Measurements from ENCODE around the gene MED7. TPM values are rescaled to one million over a fixed set of nuclear protein-coding genes. Genes with fewer than 3 reads are reported as not detected.

The MED7 gene
- total and polyA plus RNA-seq, 10 of the 15 experiments (the other 5 are each of a cell fraction or from before 2014, with no cell fraction given), result 9.3 to 47.7 (median 22.7) TPM

GRCh38 chr5:157113002-157113401 is 29.7 kb downstream of the MED7 start (continued):
- TF ChIP-seq RB1 (IDR thresholded peaks at IDR 0.05; ENCODE audit: borderline replicate concordance) (no peak), CEBPB (IDR thresholded peaks at IDR 0.05; ENCODE audit: borderline replicate concordance in 1 of 2, low read depth in 2 of 2, low read length in 2 of 2) (no peak), RELA (IDR thresholded peaks at IDR 0.05; ENCODE audit: borderline replicate concordance, partially characterized antibody) (no peak), USF1 (IDR thresholded peaks at IDR 0.05; ENCODE audit: borderline replicate concordance, extremely low read length, insufficient read depth, low read depth, low read length) (no peak)

- ATAC-seq (peak; percentile 79), DNase-seq (ENCODE audit: low read depth, low spot score) (peak; percentile 59), FAIRE-seq (peak; percentile 85)
- peak overlapping the region; percentile 73 for H2AFZ ChIP-seq (ENCODE audit: control insufficient read depth, low read depth, low read length)
- no peaks in the 10 kb centered on the region; the same call in none of the 2 replicates for H3K79me2 ChIP-seq (ENCODE audit: control insufficient read depth, insufficient read depth, low read length)
- H3K4me2 ChIP-seq (ENCODE audit: control insufficient read depth, insufficient read depth), result peak overlapping the region; percentile 70
- 0% methylated on average over 1 of the region's 1 CpG for WGBS (ENCODE audit: insufficient coverage, insufficient replicate concordance, low lambda C conversion rate, missing lambda C conversion rate)
- ChIA-PET POLR2A (interaction anchor here (1.1 kb wide), 1 partner anchor 181 kb away, joined by 3 read pairs; no protein-coding TSS in a partner anchor), SMC1A (ENCODE audit: uncharacterized antibody, unreplicated experiment) (interaction anchor here (0.7 to 3.2 kb wide), 5 partner anchors 10 to 176 kb away, joined by 3 to 22 read pairs (median 5); partner anchors contain the start of gene MED7), RAD21 (ENCODE audit: unreplicated experiment) (interaction anchor here (1.0 to 1.9 kb wide), 3 partner anchors 14 to 84 kb away, joined by 4 to 6 read pairs (median 4); no protein-coding TSS in a partner anchor), CTCF (interaction anchor here (0.6 to 2.7 kb wide), 7 partner anchors 16 to 197 kb away, joined by 3 to 13 read pairs (median 3); no protein-coding TSS in a partner anchor)
- no peaks in the 10 kb centered on the region for H4K20me1 ChIP-seq (ENCODE audit: control insufficient read depth, insufficient read depth)
- H3K27me3 ChIP-seq (replicated peaks in 1 of 2; ENCODE audit: control insufficient read depth in 2 of 2, insufficient read depth in 2 of 2, low read length in 1 of 2), result no peaks in the 10 kb centered on the region
- BruUV-seq (replicated peaks), result no TSS peak
- H3K9ac ChIP-seq (ENCODE audit: control insufficient read depth, insufficient read depth, low read length), result peak overlapping the region; percentile 52; the same call in 1 of the 2 replicates
- no peaks in the 10 kb centered on the region for H3K36me3 ChIP-seq (ENCODE audit: control insufficient read depth in 2 of 2, insufficient read depth in 2 of 2, low read length in 1 of 2)
- peaks cover 15% of the 10 kb centered on the region for H3K4me1 ChIP-seq (ENCODE audit: control insufficient read depth, insufficient read depth, low read length)
- intact Hi-C loops (cut with micrococcal nuclease; ENCODE audit: unreplicated experiment) (loop anchor here (2.0 to 10.0 kb wide), 2 partner anchors 35 to 185 kb away; no protein-coding TSS in a partner anchor), in situ Hi-C loops (cut with MboI) (no loop called here)
- peak overlapping the region; percentile 87 for H3K27ac ChIP-seq (ENCODE audit: control insufficient read depth, insufficient read depth)
- no peaks in the 10 kb centered on the region for H3K9me3 ChIP-seq (replicated peaks; ENCODE audit: control insufficient read depth, insufficient read depth, low read length)
- peak overlapping the region; percentile 22; the same call in 1 of the 2 replicates for H3K4me3 ChIP-seq
- TF ChIP-seq GATAD2B (conservative IDR thresholded peaks at IDR 0.05; ENCODE audit: low read depth) (no peak), WRNIP1 (IDR thresholded peaks at IDR 0.05; ENCODE audit: borderline replicate concordance, low read depth, low read length) (peak; percentile 97; the same call in 1 of the 2 replicates), RAD21 (IDR thresholded peaks at IDR 0.05; ENCODE audit: insufficient read depth, low read depth, low read length) (0 out of 2 replicates have a peak, but pooled peaks have one; percentile 6), NR2F1 (conservative IDR thresholded peaks at IDR 0.05) (peak; percentile 62; the same call in 1 of the 2 replicates), RBBP5 (conservative IDR thresholded peaks at IDR 0.05) (no peak), SMAD1 (IDR thresholded peaks at IDR 0.05; ENCODE audit: low read depth, partially characterized antibody) (peak; percentile 54), ZNF687 (IDR thresholded peaks at IDR 0.05) (peak; percentile 90), CREM (IDR thresholded peaks at IDR 0.05; ENCODE audit: low read depth) (peak; percentile 45; the same call in 1 of the 2 replicates), ATF7 (IDR thresholded peaks at IDR 0.05; ENCODE audit: low read depth) (peak; percentile 47; the same call in 1 of the 2 replicates), LARP7 (IDR thresholded peaks at IDR 0.05) (no peak), CREB1 (IDR thresholded peaks at IDR 0.05; ENCODE audit: low read depth) (0 out of 2 replicates have a peak, but pooled peaks have one; percentile 57), PML (IDR thresholded peaks at IDR 0.05; ENCODE audit: low read length) (0 out of 2 replicates have a peak, but pooled peaks have one; percentile 20), POLR2A (IDR thresholded peaks at IDR 0.05; ENCODE audit: low read depth, low read length) (peak; percentile 38; the same call in 1 of the 2 replicates), MYB (IDR thresholded peaks at IDR 0.05; ENCODE audit: borderline replicate concordance, low read depth, low read length) (no peak)
Measured at GRCh38 chr5:157109744-157110143, 32.9 kb downstream of the MED7 start.

All from GM12878 (cell line).